Calu3 (cell line): ENCODE data around the gene SUSD5. TPM values are rescaled to one million over a fixed set of nuclear protein-coding genes. Genes with fewer than 3 reads are reported as not detected.

ENCODE experiments used
- BruUV-seq: library from RNA; stranded (reverse); fragments of 400-500 nt; replicated peaks from 2 replicates; lab custom pipeline; 2021; lab: Mats Ljungman, UMichigan
- CTCF ChIA-PET: fragments of 300-600 bp; sonication (Branson Sonifier 250); formaldehyde crosslinking; loops from one replicate; lab custom pipeline; 2022; ENCODE audit warnings: antibody characterized with exemption; lab: Charles Lee
- DNase-seq: peaks from one replicate; pipeline ENCODE4 v3.0.0; 2022
- H3K27ac Mint-ChIP-seq: one replicate; pipeline ENCODE4 v1.8.0; 2022; ENCODE audit warnings: mixed read lengths; ENCODE audit not compliant: unreplicated experiment
- H3K27me3 Mint-ChIP-seq: one replicate; pipeline ENCODE4 v1.8.0; 2022; ENCODE audit warnings: mixed read lengths; ENCODE audit not compliant: unreplicated experiment
- H3K36me3 Mint-ChIP-seq: one replicate; pipeline ENCODE4 v1.8.0; 2022; ENCODE audit warnings: mild to moderate bottlenecking, moderate library complexity, mixed read lengths; ENCODE audit not compliant: insufficient read depth, unreplicated experiment
- H3K4me1 Mint-ChIP-seq: one replicate; pipeline ENCODE4 v1.8.0; 2022; ENCODE audit warnings: mild to moderate bottlenecking, low read depth, mixed read lengths; ENCODE audit not compliant: unreplicated experiment
- H3K4me3 Mint-ChIP-seq: one replicate; pipeline ENCODE4 v1.8.0; 2022; ENCODE audit warnings: mild to moderate bottlenecking, low read depth, moderate library complexity, mixed read lengths; ENCODE audit not compliant: unreplicated experiment
- H3K9me3 Mint-ChIP-seq: one replicate; pipeline ENCODE4 v1.8.0; 2022; ENCODE audit warnings: low read depth, mixed read lengths; ENCODE audit not compliant: unreplicated experiment
- CTCF ChIP-seq: fragments of 200-600 bp; IDR thresholded peaks from one replicate; pipeline ENCODE4 v1.8.0; 2022; ENCODE audit warnings: antibody characterized with exemption; ENCODE audit not compliant: unreplicated experiment
- intact Hi-C: fragments of 100-400 bp; cut with micrococcal nuclease; formaldehyde crosslinking; loops from one replicate; pipeline ENCODE4 v1.10.0; 2022; ENCODE audit not compliant: unreplicated experiment
- total RNA-seq: library from RNA; stranded (reverse); gene quantifications from 2 replicates; pipeline ENCODE4 v1.2.3, GENCODE V29; 2022

The SUSD5 gene
- total RNA-seq, 1 experiment from 2014 or later: 0.21 TPM

- Mint-ChIP-seq H3K9me3 (no peaks in the 10 kb centered on the region), H3K4me3 (no peak overlapping the region), H3K4me1 (peaks cover 8% of the 10 kb centered on the region), H3K36me3 (no peaks in the 10 kb centered on the region), H3K27ac (no peak overlapping the region), H3K27me3 (no peaks in the 10 kb centered on the region)
- no peak for DNase-seq
- intact Hi-C loops: no loop called here
- no peak for TF ChIP-seq CTCF
- BruUV-seq: no TSS peak
- CTCF ChIA-PET: no interaction called here
These were observed 17.4 kb downstream of the SUSD5 start for GRCh38 chr3:33201195-33201594.

GRCh38 chr3:33196538-33196937 lies 22.1 kb downstream of the SUSD5 start:
- Mint-ChIP-seq H3K27me3 (no peaks in the 10 kb centered on the region), H3K27ac (peak overlapping the region; percentile 50), H3K9me3 (peaks cover 2% of the 10 kb centered on the region), H3K4me3 (no peak overlapping the region), H3K4me1 (peaks cover 8% of the 10 kb centered on the region), H3K36me3 (no peaks in the 10 kb centered on the region)
- TF ChIP-seq CTCF: no peak
- DNase-seq: no peak
- CTCF ChIA-PET: interaction anchor here (1.1 kb wide), 1 partner anchor 176 kb away, joined by 3 read pairs; no protein-coding TSS in a partner anchor
- BruUV-seq: no TSS peak
- intact Hi-C loops: no loop called here

GRCh38 chr3:33194303-33194702 lies 24.3 kb downstream of the SUSD5 start:
- intact Hi-C loops: no loop called here
- no peak for TF ChIP-seq CTCF
- CTCF ChIA-PET: interaction anchor here (0.5 kb wide), 1 partner anchor 9 kb away, joined by 3 read pairs; no protein-coding TSS in a partner anchor
- Mint-ChIP-seq H3K4me3 (no peak overlapping the region), H3K27ac (no peak overlapping the region), H3K27me3 (no peaks in the 10 kb centered on the region), H3K9me3 (peaks cover 2% of the 10 kb centered on the region), H3K36me3 (no peaks in the 10 kb centered on the region), H3K4me1 (peaks cover 8% of the 10 kb centered on the region)
- no TSS peak for BruUV-seq
- DNase-seq: no peak

- intact Hi-C loops: no loop called here
- no peak for DNase-seq
- Mint-ChIP-seq H3K36me3 (no peaks in the 10 kb centered on the region), H3K27ac (no peak overlapping the region), H3K9me3 (no peaks in the 10 kb centered on the region), H3K4me1 (no peaks in the 10 kb centered on the region), H3K4me3 (no peak overlapping the region), H3K27me3 (no peaks in the 10 kb centered on the region)
- BruUV-seq: no TSS peak
- TF ChIP-seq CTCF: no peak
- CTCF ChIA-PET: no interaction called here
These were observed 31.3 kb downstream of the SUSD5 start for GRCh38 chr3:33187368-33187634.
